ENCODE data around the gene TSPAN10.

- TF ChIP-seq, protein P1, sequence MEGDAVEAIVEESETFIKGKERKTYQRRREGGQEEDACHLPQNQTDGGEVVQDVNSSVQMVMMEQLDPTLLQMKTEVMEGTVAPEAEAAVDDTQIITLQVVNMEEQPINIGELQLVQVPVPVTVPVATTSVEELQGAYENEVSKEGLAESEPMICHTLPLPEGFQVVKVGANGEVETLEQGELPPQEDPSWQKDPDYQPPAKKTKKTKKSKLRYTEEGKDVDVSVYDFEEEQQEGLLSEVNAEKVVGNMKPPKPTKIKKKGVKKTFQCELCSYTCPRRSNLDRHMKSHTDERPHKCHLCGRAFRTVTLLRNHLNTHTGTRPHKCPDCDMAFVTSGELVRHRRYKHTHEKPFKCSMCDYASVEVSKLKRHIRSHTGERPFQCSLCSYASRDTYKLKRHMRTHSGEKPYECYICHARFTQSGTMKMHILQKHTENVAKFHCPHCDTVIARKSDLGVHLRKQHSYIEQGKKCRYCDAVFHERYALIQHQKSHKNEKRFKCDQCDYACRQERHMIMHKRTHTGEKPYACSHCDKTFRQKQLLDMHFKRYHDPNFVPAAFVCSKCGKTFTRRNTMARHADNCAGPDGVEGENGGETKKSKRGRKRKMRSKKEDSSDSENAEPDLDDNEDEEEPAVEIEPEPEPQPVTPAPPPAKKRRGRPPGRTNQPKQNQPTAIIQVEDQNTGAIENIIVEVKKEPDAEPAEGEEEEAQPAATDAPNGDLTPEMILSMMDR (IDR thresholded peaks at IDR 0.05; ENCODE audit: insufficient read depth, low read depth, low read length) = no peak
- no peak for TF ChIP-seq EZH2 (IDR thresholded peaks at IDR 0.05; ENCODE audit: insufficient read depth, low read length)
Measured at GRCh38 chr17:81591971-81592370, 45.0 kb upstream of the TSPAN10 start.

All from astrocyte (in vitro differentiated cells and primary cell).